Endothelial cell (in vitro differentiated cells): ENCODE data around the gene POPDC3. TPM values are rescaled to one million over a fixed set of nuclear protein-coding genes. Genes with fewer than 3 reads are reported as not detected.

Experiments used
- DNase-seq: peaks from one replicate; pipeline ENCODE4 v3.0.0; 2021; ENCODE audit warnings: low spot score
- H3K27ac Mint-ChIP-seq: one replicate; pipeline ENCODE4 v1.8.0; 2021; ENCODE audit warnings: mixed read lengths, inconsistent platforms; ENCODE audit not compliant: unreplicated experiment
- H3K27me3 Mint-ChIP-seq: one replicate; pipeline ENCODE4 v1.8.0; 2021; ENCODE audit warnings: mild to moderate bottlenecking, moderate library complexity, mixed read lengths, inconsistent platforms; ENCODE audit not compliant: unreplicated experiment
- H3K36me3 Mint-ChIP-seq: one replicate; pipeline ENCODE4 v1.8.0; 2021; ENCODE audit warnings: mild to moderate bottlenecking, low read depth, mixed read lengths, inconsistent platforms; ENCODE audit not compliant: unreplicated experiment
- H3K4me1 Mint-ChIP-seq: one replicate; pipeline ENCODE4 v1.8.0; 2021; ENCODE audit warnings: mild to moderate bottlenecking, mixed read lengths, inconsistent platforms; ENCODE audit not compliant: unreplicated experiment
- H3K4me3 Mint-ChIP-seq: one replicate; pipeline ENCODE4 v1.8.0; 2021; ENCODE audit warnings: mild to moderate bottlenecking, mixed read lengths, inconsistent platforms; ENCODE audit not compliant: unreplicated experiment
- H3K9me3 Mint-ChIP-seq: one replicate; pipeline ENCODE4 v1.8.0; 2021; ENCODE audit warnings: mixed read lengths, inconsistent platforms; ENCODE audit not compliant: unreplicated experiment
- total RNA-seq: library from RNA; stranded (reverse); fragmentation: NEBNext Ultra II Directional; extraction: Animal tissue kit (Norgen Biotek cat#: 25700); gene quantifications from one replicate; pipeline ENCODE4 v1.2.1, GENCODE V29; 2021; ENCODE audit not compliant: unreplicated experiment
- TF ChIP-seq, protein P1 (sequence below): fragments of 200-600 bp; sonication (generic); IDR thresholded peaks from one replicate; pipeline ENCODE4 v1.5.0; 2021; ENCODE audit warnings: antibody characterized with exemption; ENCODE audit not compliant: unreplicated experiment

POPDC3 gene
- total RNA-seq, 1 donor from 2014 or later: 5.2 TPM

DNA sequence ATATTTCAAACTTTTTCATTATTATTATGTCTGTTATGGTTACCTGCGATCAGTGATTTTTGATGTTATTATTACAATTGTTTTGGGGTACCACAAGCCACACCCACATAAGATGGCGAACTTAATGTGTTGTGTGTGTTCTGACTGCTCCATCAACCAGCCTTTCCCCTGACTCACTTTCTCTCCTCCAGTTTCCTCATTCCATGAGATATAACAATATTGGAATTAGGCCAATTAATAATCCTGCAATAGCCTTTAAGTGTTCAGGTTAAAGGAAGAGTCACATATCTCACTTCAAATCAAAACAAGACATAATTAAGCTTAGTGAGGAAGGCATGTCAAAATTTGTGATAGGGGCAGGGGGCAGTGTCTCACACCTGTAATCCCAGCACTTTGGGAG, 16.3 kb upstream of the POPDC3 start:
- no peaks in the 10 kb centered on the region for H3K36me3 Mint-ChIP-seq
- no peak overlapping the region for H3K27ac Mint-ChIP-seq
- H3K9me3 Mint-ChIP-seq: no peaks in the 10 kb centered on the region
- TF ChIP-seq, protein P1, sequence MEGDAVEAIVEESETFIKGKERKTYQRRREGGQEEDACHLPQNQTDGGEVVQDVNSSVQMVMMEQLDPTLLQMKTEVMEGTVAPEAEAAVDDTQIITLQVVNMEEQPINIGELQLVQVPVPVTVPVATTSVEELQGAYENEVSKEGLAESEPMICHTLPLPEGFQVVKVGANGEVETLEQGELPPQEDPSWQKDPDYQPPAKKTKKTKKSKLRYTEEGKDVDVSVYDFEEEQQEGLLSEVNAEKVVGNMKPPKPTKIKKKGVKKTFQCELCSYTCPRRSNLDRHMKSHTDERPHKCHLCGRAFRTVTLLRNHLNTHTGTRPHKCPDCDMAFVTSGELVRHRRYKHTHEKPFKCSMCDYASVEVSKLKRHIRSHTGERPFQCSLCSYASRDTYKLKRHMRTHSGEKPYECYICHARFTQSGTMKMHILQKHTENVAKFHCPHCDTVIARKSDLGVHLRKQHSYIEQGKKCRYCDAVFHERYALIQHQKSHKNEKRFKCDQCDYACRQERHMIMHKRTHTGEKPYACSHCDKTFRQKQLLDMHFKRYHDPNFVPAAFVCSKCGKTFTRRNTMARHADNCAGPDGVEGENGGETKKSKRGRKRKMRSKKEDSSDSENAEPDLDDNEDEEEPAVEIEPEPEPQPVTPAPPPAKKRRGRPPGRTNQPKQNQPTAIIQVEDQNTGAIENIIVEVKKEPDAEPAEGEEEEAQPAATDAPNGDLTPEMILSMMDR: no peak
- no peaks in the 10 kb centered on the region for H3K27me3 Mint-ChIP-seq
- H3K4me1 Mint-ChIP-seq: no peaks in the 10 kb centered on the region
- no peak overlapping the region for H3K4me3 Mint-ChIP-seq
- no peak for DNase-seq

DNA sequence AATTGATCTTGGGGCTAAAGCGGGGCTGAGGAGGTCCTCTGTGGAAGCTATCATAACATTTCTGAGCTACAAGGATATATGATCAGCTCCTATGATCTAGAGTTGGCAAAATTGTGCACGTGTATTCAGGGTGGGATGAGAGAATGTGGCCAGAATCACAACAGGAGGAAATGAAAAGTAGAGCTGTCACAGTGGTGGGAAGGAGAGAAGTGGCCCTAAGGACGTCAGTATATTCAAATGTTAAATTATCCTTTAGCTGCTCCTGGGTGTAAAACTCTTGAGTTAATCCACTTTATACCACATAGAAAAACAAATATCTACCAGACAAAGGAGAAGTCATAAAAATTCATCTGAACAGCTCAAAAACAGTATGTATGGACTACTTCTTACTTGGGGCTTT, 14.8 kb upstream of the POPDC3 start:
- Mint-ChIP-seq H3K27me3 (no peaks in the 10 kb centered on the region), H3K4me1 (peaks cover 1% of the 10 kb centered on the region), H3K9me3 (no peaks in the 10 kb centered on the region), H3K27ac (no peak overlapping the region), H3K36me3 (no peaks in the 10 kb centered on the region), H3K4me3 (no peak overlapping the region)
- TF ChIP-seq, protein P1: no peak
- no peak for DNase-seq

DNA sequence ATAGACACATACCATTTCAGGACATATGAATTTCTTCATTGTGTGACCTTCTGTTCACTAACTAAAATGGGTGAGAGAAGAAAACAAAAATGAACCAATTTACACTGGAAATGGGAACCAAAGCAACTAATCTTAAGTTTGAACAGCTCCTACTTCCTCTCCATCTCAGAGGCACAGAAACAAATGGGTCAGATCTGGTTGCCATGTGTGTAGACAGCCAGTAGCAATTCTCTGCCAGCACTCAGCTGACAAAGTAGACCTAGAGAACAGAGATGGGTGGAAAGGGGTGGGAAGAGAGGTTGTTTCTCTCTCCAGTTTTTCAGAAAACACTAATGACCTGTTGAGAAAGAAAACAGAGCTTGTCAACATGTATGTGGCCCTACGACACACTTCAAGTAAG, 14.3 kb upstream of the POPDC3 start:
- no peaks in the 10 kb centered on the region for H3K27me3 Mint-ChIP-seq
- no peaks in the 10 kb centered on the region for H3K36me3 Mint-ChIP-seq
- DNase-seq: no peak
- no peaks in the 10 kb centered on the region for H3K9me3 Mint-ChIP-seq
- TF ChIP-seq, protein P1: no peak
- H3K4me3 Mint-ChIP-seq: no peak overlapping the region
- H3K4me1 Mint-ChIP-seq: peaks cover 6% of the 10 kb centered on the region
- no peak overlapping the region for H3K27ac Mint-ChIP-seq

GRCh38 chr6:105193647-105194046, 13.8 kb upstream of the POPDC3 start:
- TF ChIP-seq, protein P1: no peak
- Mint-ChIP-seq H3K4me3 (no peak overlapping the region), H3K9me3 (no peaks in the 10 kb centered on the region), H3K4me1 (peaks cover 7% of the 10 kb centered on the region), H3K27ac (no peak overlapping the region), H3K27me3 (no peaks in the 10 kb centered on the region), H3K36me3 (no peaks in the 10 kb centered on the region)
- no peak for DNase-seq

DNA sequence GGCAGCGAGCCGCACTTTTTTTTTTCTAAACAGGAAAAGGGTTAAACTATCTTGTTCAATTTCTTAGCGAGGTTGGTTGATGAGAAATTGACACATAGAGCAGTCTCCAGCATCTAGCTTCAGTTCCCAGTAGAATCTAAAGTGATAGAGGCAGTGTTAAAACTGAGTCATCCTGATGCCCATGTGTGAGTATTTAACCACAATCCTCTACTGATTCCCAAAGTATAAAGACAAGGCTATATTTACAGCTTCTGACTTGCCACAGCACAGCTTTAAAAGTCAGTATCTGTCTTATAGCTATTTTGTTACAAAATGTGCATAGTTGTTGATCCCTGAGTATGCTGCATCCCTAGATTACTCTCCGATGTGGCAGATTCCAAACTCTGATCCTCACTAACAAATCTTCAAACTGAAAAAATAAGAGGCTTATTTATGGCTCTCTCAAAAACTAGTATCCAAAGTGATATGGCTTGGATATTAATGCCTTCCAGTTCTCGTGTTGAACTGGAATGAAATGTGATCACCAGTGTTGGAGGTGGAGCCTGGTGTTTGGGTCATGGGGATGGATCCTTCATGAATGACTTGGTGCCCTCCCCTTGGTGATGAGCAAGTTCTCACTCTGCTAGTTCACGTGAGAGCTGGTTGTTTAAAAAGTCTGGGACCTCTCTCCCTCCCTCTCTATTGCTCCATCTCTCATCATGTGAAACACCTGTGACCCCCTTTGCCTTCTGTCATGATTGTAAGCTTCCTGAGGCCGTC, 13.1 kb upstream of the POPDC3 start:
- TF ChIP-seq, protein P1: no peak
- no peak for DNase-seq
- Mint-ChIP-seq H3K4me1 (peaks cover 7% of the 10 kb centered on the region), H3K27me3 (no peaks in the 10 kb centered on the region), H3K4me3 (no peak overlapping the region), H3K9me3 (no peaks in the 10 kb centered on the region), H3K27ac (no peak overlapping the region), H3K36me3 (no peaks in the 10 kb centered on the region)
